Kidney capillary endothelial cell (primary cell): Measurements from ENCODE around the gene PRKCZ.
A peak's percentile ranks its signal among the peaks of the same experiment; 100 is the strongest.

Source experiments
- DNase-seq: peaks from one replicate; pipeline ENCODE4 v3.0.0-alpha.2; 2018; ENCODE audit warnings: low spot score

Gene PRKCZ

GRCh38 chr1:2210084-2210653, 160.0 kb downstream of the PRKCZ start:
- no peak for DNase-seq

DNA sequence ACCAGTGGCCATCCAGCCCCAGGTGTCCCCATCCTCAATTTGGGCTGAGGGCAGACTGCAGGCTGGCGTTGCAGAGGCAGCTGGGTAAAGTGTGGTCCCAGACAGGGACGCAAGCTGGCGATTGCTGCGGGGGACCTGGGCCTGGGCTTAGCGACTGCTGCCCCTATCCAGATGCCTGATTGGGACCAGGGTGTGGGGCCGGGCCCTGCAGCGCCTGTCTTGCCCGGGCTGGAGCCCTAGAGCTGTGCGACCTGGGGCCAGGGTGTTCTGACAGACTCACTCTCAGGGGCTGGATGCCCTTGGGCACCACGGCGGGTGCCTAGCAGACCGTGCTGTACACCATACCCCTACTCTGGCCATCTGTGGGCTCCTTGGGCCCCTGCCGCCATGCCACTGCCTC, 160.6 kb downstream of the PRKCZ start:
- DNase-seq, result no peak

DNA sequence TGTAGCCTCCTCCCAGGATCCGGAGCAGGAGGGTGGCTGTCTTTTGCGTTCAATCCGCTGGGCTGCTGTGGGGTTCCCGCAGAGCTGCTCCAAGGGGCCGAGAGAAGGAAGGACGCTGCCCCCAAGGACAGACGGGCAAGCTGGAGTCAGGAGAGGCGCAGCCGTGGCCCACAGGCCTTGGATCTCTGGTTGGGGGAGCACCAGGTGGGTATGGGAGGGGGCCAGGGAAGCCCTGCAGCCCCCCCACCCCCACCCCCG, 162.0 kb downstream of the PRKCZ start:
- no peak for DNase-seq

DNA sequence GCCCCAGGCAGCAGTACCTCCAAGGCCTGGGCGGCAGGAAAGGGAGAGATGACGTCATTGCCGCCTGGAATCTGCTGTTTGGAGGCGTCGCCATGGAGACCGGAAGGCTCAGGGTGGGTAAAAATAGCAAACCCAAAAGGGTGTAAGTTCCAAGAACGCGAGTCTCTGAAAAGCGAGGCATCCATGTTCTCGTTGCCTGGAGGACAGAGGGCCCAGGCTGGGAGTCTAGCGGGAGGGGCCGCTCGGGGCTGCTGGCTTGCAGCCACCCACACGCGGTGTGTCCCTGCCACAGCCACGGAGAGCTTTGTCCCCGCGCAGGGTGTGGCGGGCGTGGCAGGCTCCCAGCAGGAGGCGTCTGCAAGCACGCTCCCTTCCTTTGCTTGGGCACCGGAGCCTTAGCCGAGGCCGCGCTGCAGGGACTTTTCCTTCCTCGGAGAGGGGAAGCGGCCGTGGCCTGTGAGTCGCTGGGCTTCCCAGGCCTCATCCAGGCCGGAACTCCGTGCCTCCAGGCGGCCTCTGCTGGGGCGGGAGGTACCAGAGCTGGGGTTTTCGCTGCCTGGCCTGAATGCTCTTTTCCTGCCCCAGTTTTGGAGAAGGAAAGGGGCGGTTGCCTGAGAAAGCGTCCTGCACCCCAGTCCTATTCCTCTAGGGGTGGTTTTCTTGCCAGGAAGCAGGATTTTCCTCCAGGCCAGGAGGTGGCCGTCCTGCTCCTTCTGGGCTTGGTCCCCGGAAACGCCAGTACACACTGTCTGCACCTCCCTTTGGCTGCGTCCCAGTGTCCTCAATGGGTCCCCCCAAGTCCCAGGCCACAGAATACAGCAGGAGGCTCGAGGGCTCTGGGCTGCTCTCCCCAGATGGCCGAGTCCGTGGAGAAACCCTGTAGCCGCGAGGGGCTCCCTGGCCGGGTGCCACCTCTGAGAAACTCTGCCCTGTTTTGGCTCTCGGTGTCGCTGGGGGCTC, 162.6 kb downstream of the PRKCZ start:
- peak; percentile 93 for DNase-seq

DNA sequence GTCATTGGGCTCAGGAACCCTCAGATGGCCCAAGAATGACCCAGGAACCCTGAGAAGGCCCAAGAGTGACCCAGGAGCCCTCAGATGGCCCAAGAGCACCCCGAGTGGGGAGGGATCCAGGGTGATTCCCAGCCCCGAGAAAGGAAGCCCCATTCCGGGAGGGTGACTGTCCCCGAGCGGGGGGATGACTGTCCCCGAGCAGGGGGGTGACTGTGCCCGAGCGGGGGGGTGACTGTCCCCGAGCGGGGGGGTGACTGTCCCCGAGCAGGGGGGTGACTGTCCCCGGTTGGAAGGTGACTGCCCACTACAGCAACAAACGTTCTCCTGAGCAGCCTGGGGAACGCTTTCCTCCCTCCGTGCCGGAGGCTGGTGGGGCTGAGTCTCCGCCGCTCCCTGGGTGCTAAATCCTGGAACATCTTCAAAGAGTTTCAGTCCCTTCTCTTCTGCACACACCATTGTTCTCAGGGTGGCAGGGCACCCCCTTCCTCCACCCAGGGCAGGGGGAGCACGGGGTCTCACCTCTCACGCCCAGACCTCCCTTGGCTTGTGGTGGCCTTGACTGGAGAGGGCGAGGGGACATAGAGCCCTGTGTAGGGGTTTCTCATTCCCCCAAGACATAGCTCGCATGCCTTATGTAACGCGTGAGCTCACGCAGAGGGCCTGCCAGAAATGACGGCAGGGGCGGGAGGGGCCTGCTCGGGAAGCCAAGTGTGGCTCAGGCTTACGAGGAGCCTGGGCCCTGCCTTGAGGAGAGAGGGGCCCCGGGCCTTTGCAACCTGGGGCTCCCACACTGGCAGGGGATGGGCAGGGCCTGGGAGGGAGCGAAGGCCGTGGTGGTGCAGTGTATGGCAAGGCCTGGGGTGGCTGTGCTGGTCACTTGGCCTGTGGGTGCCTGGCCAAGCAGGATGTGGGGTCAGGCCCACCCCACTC, 163.6 kb downstream of the PRKCZ start:
- no peak for DNase-seq

DNA sequence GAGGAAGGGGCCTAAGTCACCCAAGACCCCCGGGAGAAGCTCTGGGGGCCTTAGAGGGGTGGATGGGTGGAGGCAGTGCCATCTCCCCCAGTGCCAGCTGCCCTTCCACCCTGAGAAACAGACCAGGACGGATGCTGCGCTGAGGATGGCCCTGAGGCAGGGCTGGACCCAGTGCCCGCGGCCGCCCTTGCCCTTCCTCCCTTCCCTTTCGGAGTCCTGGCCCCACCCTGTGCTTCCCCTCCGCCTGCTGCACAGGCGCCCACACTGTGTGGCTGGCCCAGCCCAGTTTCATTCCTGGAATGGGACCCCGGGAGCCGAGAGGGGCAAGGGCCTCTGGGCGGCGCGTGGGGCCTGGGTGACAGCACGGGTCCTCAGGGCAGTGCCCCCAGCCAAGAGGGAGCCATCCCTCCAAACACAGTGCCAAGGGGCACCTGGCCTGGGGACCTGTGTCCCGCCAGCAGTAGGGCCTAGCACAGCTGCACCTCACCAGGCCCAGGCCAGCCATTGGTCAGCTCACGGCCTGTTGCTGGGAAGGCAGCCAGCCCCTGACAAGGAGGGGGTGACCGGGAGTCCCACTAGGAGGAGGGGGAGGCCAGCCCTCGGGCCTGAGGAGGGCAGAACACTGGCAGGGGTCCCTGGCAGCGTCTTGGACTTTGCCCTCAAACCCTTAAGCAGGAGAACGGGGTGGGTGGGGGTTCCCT, 164.5 kb downstream of the PRKCZ start:
- no peak for DNase-seq

- no peak for DNase-seq
Observed at GRCh38 chr1:2215329-2215728, 165.1 kb downstream of the PRKCZ start.

DNA sequence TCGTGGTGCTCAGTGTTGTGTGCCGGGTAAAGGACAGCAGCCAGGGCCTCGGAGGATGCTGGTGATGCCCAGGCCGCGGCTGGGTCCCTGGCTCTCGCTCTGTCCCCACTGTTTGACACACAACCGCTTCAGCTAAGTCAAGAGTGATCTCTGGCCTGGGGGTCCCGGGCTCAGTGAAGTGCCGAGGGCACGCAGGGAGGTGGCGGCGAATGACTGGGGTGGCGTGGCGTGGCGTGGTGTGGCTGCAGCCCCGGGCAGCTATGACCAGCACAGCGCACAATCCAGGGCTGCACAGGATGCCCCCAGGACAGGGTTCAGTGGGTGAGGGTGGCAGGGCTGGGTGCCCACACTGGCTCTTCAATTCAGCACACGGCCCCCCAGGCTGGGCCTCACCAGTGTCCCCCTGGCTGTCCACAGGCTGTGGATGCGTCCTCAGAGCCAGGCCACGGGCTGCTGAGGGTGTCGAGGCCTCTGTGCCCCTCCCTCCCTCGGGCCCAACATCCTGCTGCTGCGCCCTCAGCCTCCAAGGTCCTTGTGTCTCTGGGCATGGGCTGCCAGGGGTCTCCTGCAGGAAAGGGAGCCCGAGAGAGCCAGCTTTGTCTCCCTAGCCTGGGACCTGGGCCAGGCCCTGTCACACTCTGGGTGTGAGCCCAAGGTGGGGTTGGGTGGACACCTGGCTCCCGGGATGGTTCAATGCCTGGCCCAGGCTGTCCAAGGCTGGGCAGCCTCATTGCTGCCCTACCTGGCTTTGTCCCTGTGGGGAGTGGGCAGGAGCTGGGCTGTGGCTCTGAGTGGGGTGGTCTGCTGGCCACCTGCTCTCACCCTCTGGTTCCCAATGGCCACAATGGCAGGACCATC, 165.9 kb downstream of the PRKCZ start:
- DNase-seq, result no peak

DNA sequence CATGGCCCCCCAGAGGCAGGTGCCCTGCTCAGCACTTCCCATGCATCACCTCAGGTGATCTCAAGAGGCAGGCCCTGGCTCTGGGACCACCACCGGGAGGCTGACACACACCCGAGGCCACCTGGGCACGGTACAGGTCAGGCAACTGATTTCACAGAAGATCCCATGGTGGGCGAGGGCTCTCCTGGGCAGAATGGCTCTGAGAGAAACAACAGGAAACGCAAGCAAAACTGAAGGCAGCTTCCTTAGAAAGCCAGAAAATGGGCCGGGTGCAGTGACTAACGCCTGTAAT, 166.5 kb downstream of the PRKCZ start:
- no peak for DNase-seq

DNA sequence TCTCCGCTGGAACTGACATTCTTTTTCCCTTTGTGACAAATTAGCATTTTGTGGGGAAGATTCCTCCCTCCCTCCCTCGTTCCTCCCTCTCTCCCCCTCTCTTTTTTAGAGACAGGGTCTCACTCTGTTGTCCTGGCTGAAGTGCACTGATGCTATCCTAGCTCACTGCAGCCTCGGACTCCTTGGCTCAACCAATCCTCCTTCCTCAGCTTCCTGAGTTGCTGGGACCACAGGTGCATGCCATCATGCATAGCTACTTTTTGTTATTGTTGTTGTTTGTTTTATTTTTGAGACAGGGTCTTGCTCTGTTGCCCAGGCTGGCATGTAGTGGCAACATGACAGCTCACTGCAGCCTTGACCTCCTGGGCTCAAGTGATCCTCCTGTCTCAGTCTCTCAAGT, 171.1 kb downstream of the PRKCZ start:
- no peak for DNase-seq

GRCh38 chr1:2224170-2224584, 174.0 kb downstream of the PRKCZ start:
- DNase-seq, result no peak

DNA sequence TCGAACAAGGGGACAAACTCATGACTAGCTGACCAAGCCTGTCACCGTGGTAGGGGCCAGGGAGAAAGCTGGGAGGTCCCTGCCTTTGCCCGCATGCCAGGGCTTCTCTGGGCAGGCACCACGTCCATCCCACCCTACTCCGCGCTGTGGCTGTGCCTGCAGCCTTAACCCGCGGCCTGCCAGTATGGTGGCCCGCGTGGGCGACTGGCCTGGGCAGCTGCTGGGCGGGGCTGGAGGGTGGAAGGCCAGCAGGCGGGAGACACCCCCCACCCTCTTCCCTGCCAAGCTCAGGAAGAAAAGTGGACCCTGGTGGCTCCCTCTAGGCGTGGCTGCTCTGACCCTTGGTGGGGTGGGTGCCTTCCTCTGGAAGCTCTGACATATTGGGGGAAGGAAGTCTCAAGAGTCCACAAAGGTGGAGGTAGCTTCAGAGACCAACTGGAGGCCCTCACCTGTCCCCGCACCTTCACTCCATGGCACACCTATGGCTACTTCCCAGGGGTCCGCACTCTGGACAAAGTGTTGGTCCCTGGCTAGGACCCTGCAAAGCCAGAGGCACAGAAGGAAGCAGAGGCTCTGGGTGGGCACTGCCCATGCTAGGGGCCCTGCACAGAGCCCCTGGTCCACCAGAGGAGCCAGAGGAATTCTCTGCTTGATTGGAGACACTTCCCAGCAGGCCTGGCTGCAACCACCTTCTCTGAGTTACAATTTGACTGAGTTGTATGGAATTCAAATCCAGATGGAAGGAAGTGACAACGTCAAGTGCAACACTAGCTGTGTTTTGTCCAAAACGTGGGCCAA, 174.6 kb downstream of the PRKCZ start:
- no peak for DNase-seq

DNA sequence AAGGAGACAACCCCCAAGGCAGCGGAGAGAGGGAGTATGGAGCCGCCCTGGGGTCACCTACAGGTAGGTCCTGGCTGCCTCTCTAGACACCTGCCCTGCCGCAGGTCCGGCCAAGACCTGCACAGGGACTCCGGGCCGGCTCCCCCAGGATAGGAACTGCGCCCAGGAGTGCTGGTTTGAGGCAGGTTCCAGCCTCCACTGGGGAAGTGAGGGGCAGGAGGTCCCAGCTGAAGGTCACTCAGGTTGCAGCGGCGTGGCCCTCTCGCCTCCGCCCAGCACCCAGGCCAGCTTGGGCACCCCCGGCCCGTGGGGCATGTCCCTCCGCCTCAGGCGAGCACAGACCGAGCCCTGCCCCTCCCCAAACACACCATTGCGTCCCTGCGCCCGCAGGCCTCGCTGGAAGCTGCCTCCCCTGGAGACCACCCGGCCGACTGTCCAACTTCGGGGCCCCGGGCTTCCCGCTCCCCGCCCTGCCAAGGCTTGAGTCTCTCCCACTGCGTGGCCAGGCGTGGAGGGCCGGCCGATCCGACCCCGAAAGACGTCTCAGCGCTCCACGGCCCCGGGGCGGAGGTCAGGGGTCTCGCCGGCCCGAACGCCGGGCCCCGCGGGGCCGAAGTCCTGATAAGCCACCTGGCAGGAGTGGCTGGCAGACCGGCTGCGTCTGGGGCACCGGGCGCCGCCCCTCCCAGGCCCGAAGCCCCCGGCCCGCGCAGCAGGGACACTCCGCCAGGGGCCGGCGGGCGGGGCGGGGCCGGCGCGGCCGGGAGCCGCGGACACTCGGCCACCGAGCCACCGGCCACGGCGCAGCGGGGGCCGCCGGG, 176.5 kb downstream of the PRKCZ start:
- no peak for DNase-seq

DNA sequence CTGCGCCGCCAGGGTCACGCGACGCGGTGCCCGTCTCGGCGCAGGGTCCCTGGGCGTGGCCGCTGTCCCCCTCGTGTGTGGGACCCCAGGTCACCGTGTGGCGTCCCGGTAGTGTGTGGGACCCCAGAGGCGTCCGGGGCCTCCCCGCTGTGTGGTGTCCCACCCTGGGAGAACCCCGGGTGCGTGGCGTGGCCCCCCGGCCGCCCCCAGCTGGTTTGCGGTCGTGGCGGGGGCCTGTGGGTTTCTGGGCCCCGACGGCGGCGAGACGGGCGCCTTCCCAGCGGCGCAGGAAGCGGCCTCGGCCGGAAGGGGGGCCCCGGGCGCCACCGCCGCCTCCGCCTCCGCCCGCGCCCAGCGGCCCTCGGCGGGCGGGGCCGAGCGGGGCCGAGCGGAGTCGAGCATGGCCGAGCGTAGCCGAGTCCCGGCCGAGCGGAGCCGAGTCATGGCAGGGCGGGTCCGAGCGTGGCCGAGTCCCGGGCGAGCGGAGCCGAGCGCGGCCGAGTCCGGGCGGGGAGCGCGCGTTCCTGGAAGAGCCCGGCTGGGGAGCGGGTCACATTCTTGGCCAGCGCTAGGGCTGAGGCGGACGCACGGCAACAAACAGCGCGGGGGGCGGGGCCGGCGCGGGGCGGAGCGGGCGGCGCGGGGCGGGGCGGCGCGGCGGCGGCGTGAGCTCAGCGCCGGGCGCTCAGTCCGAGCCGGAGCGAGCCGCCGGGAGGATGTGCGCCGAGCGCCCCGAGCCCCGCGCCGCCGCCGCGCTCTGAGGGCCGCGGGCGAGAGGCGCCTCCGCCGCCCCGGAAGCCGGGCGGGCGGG, 177.3 kb downstream of the PRKCZ start:
- DNase-seq, result peak; percentile 87

- DNase-seq, result no peak
Observed at GRCh38 chr1:2228157-2228594, 178.0 kb downstream of the PRKCZ start, which contains the start of gene SKI. TSS of gene SKI (plus strand) at chr1:2228319. CDS start at chr1:2228767, 448 bp downstream.

DNA sequence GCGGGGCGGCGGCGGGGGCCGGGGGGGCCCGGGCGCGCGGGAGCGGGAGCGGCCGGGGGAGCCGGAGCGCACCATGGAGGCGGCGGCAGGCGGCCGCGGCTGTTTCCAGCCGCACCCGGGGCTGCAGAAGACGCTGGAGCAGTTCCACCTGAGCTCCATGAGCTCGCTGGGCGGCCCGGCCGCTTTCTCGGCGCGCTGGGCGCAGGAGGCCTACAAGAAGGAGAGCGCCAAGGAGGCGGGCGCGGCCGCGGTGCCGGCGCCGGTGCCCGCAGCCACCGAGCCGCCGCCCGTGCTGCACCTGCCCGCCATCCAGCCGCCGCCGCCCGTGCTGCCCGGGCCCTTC, 178.5 kb downstream of the PRKCZ start:
- DNase-seq, result no peak

DNA sequence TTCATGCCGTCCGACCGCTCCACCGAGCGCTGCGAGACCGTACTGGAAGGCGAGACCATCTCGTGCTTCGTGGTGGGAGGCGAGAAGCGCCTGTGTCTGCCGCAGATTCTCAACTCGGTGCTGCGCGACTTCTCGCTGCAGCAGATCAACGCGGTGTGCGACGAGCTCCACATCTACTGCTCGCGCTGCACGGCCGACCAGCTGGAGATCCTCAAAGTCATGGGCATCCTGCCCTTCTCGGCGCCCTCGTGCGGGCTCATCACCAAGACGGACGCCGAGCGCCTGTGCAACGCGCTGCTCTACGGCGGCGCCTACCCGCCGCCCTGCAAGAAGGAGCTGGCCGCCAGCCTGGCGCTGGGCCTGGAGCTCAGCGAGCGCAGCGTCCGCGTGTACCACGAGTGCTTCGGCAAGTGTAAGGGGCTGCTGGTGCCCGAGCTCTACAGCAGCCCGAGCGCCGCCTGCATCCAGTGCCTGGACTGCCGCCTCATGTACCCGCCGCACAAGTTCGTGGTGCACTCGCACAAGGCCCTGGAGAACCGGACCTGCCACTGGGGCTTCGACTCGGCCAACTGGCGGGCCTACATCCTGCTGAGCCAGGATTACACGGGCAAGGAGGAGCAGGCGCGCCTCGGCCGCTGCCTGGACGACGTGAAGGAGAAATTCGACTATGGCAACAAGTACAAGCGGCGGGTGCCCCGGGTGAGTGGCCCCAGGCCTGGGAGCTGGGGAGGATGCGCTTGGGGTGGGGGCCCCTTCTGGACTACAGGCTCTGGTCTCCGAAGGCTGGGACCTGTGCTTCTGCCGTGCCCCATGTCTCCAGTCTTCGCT, 179.0 kb downstream of the PRKCZ start:
- DNase-seq, result no peak
